ENCODE measurements around the gene ZNF451. TPM values are rescaled to one million over a fixed set of nuclear protein-coding genes. Genes with fewer than 3 reads are reported as not detected.

Gene ZNF451
- total RNA-seq, 2 experiments from 2014 or later, result 43.8 to 46.2 TPM

DNA sequence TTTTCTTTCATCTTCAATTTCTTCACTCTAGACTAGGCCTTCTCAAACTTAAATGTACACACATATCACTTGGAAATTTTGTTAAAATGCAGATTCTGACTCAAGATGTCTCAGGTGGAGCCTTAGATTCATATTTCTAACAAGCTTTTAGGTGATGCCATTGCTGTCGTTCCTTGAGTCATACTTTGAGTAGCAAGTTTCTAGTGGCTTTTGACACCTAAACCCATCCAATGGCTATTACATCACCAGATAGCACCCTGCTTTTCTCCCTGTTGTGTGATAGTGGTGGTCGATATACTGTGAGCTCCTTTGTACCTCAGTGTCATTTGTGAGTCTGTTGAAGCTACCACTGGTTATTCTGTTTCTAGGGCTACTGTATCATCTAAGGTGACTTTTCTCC lies 47.4 kb downstream of the ZNF451 start:
- Mint-ChIP-seq H3K4me1 (ENCODE audit: low read depth) (peaks cover 10% of the 10 kb centered on the region), H3K27ac (no peak overlapping the region), H3K9me3 (no peaks in the 10 kb centered on the region), H3K4me3 (no peak overlapping the region), H3K36me3 (ENCODE audit: low read depth) (peaks cover 31% of the 10 kb centered on the region), H3K27me3 (ENCODE audit: low read depth) (no peaks in the 10 kb centered on the region)
- intact Hi-C loops (cut with micrococcal nuclease), result no loop called here
- CTCF ChIA-PET, result no interaction called here
- DNase-seq, result no peak

DNA sequence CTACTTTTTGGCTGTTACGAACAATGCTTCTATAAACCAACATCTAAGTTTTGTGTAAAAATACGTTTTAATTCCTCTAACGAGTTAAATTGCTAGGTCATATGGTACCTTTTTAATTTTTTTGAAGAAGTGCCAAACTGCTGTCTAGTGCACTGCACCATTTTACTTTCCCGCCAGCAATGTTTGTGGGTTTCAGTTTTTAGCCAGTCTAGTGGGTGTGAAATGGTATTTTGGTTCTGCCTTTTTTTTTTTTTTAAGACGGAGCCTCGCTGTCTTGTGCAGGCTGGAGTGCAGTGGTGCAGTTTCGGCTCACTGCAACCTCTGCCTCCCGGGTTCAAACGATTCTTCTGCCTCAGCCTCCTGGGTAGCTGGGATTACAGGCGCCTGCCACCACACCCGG lies 48.0 kb downstream of the ZNF451 start:
- DNase-seq, result no peak
- H3K4me1 Mint-ChIP-seq (ENCODE audit: low read depth), result peaks cover 10% of the 10 kb centered on the region
- H3K27me3 Mint-ChIP-seq (ENCODE audit: low read depth), result no peaks in the 10 kb centered on the region
- CTCF ChIA-PET, result no interaction called here
- H3K4me3 Mint-ChIP-seq, result no peak overlapping the region
- H3K36me3 Mint-ChIP-seq (ENCODE audit: low read depth), result peaks cover 36% of the 10 kb centered on the region
- intact Hi-C loops (cut with micrococcal nuclease), result no loop called here
- no peaks in the 10 kb centered on the region for H3K9me3 Mint-ChIP-seq
- H3K27ac Mint-ChIP-seq, result no peak overlapping the region

DNA sequence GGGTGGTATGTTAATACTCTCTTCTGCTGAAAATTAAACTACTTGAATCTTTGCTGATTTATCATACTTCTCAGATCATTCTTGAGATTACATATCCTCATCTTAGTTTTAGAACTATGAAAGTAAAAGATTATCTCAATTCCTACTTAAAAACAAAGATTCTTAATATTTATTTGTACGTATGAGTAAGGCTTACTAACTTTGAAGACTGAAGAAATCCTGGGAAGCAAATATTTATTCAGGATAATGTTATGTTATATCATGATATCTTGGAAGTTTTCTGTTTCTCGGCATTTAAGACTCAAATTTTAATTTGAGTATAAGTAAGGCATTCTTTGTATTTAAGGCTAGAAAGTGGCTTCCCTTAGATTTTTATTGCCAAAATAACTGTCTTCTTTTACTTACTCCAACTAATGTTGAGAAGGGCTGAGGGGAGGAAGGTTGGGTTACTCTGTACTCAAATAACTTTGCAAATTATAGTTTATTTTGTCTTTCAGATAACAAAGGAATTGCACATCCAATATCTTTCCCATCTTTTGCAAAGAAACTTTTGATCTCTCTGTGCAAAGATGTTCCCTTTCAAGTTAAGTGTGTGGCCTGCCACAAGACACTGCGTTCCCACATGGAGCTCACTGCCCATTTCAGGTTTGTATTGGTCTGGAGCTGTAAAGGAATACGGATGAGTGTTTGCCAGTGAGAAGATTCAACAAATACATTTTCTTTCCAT lies 51.6 kb downstream of the ZNF451 start:
- no peak for DNase-seq
- Mint-ChIP-seq H3K4me1 (ENCODE audit: low read depth) (peaks cover 10% of the 10 kb centered on the region), H3K27ac (no peak overlapping the region), H3K27me3 (ENCODE audit: low read depth) (no peaks in the 10 kb centered on the region), H3K4me3 (no peak overlapping the region), H3K9me3 (no peaks in the 10 kb centered on the region), H3K36me3 (ENCODE audit: low read depth) (peaks cover 46% of the 10 kb centered on the region)
- intact Hi-C loops (cut with micrococcal nuclease), result no loop called here
- CTCF ChIA-PET, result no interaction called here

DNA sequence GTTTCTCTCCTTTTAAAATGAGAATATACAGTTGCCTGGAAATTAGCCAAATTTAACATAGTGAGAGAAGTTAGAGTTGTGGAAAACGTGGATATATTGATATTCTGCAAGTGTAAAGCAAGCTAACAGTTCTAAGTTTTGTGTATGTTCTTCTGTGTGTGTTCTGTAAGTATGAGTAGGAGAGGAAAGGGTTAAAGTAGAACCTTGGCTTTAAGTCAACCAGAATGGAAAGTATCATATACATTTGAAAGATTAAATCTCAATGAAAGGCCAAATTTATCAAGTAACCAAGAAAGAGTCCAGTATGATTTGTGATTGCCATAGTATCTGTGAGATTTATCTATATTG lies 52.2 kb downstream of the ZNF451 start:
- intact Hi-C loops (cut with micrococcal nuclease), result no loop called here
- Mint-ChIP-seq H3K36me3 (ENCODE audit: low read depth) (peaks cover 49% of the 10 kb centered on the region), H3K27me3 (ENCODE audit: low read depth) (no peaks in the 10 kb centered on the region), H3K9me3 (no peaks in the 10 kb centered on the region), H3K4me3 (no peak overlapping the region), H3K27ac (no peak overlapping the region), H3K4me1 (ENCODE audit: low read depth) (peaks cover 6% of the 10 kb centered on the region)
- no peak for DNase-seq
- CTCF ChIA-PET, result no interaction called here

DNA sequence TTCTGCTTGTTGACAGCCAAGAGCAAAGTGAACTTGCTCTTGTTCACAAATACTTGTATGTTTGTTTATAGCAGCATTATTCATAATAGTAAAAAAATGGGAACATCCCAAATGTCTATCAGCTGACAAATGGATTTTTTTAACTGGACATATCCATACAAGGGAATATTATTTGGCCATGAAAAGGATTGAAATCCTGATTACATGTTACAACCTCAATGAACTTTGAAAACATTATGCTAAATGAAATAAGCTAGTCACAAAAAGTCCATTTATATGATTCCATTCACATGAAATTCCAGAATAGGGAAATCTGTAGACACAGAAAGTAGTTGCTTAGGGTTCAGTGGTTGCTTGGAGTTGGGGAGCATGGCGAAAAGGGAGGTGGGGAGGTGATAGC lies 53.7 kb downstream of the ZNF451 start:
- Mint-ChIP-seq H3K4me3 (no peak overlapping the region), H3K36me3 (ENCODE audit: low read depth) (peaks cover 56% of the 10 kb centered on the region), H3K4me1 (ENCODE audit: low read depth) (peaks cover 12% of the 10 kb centered on the region), H3K27me3 (ENCODE audit: low read depth) (no peaks in the 10 kb centered on the region), H3K27ac (no peak overlapping the region), H3K9me3 (no peaks in the 10 kb centered on the region)
- CTCF ChIA-PET, result interaction anchor here (0.5 kb wide), 1 partner anchor 33 kb away, joined by 3 read pairs; no protein-coding TSS in a partner anchor
- DNase-seq, result no peak
- intact Hi-C loops (cut with micrococcal nuclease), result no loop called here

DNA sequence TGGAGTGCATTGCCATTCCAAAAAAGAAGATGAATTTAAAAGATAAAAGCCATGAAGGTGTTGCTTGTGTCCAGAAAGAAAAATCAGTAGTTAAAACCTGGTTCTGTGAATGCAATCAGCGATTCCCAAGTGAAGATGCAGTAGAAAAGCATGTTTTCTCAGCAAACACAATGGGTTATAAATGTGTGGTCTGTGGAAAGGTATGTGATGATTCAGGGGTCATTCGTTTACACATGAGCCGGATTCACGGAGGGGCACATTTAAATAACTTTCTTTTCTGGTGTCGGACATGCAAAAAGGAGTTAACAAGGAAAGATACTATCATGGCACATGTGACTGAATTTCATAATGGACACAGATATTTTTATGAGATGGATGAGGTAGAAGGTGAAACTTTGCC lies 57.4 kb downstream of the ZNF451 start:
- Mint-ChIP-seq H3K9me3 (no peaks in the 10 kb centered on the region), H3K4me1 (ENCODE audit: low read depth) (peaks cover 12% of the 10 kb centered on the region), H3K4me3 (no peak overlapping the region), H3K36me3 (ENCODE audit: low read depth) (peaks cover 53% of the 10 kb centered on the region), H3K27me3 (ENCODE audit: low read depth) (no peaks in the 10 kb centered on the region), H3K27ac (no peak overlapping the region)
- CTCF ChIA-PET, result interaction anchor here (0.6 to 0.9 kb wide), 2 partner anchors 35 to 325 kb away, joined by 3 to 5 read pairs; no protein-coding TSS in a partner anchor
- DNase-seq, result no peak
- intact Hi-C loops (cut with micrococcal nuclease), result no loop called here

DNA sequence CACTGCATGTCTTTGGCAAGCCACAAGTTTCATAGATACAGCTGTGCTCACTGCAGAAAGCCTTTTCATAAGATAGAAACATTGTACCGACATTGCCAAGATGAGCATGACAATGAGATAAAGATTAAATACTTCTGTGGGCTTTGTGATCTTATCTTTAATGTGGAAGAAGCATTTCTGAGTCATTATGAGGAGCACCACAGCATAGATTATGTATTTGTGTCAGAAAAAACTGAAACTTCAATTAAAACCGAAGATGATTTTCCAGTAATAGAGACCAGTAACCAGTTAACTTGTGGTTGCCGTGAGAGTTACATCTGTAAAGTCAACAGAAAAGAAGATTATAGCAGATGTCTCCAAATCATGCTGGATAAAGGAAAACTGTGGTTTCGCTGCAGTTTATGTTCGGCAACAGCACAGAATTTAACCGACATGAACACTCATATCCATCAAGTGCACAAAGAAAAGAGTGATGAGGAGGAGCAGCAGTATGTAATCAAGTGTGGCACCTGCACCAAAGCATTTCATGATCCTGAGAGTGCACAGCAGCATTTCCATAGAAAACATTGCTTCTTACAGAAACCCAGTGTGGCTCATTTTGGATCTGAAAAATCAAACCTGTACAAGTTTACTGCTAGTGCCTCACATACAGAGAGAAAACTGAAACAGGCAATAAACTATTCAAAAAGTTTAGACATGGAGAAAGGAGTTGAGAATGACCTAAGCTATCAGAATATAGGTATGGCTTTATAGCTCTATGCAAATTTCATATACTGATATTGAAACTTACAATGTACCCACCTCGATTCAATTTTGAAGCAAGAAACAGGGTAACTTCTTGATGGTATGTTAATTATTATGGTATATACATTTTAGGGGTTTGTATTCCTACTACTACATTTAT lies 58.2 kb downstream of the ZNF451 start:
- H3K36me3 Mint-ChIP-seq (ENCODE audit: low read depth), result peaks cover 48% of the 10 kb centered on the region
- intact Hi-C loops (cut with micrococcal nuclease), result no loop called here
- H3K9me3 Mint-ChIP-seq, result no peaks in the 10 kb centered on the region
- peaks cover 12% of the 10 kb centered on the region for H3K4me1 Mint-ChIP-seq (ENCODE audit: low read depth)
- CTCF ChIA-PET, result no interaction called here
- H3K27ac Mint-ChIP-seq, result peak overlapping the region; percentile 59
- DNase-seq, result no peak
- no peaks in the 10 kb centered on the region for H3K27me3 Mint-ChIP-seq (ENCODE audit: low read depth)
- no peak overlapping the region for H3K4me3 Mint-ChIP-seq

DNA sequence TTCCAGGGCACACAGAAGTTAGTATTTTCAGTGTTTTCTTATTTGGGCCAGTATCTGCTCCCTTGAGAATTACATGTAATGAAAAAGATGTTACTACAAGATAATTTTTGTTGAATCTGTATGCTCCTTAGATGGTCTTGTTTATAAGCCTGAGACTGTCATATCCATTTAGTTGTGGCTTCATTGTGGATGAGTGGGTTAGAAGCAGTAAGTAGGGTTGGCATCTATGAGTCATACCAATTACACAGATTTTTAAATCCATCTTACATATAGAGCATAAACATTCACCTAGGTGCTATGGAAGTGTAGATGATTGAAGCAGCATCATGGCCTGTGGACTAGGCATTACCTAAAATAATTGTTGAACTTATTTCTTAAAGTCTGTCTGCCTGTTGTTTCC lies 68.7 kb downstream of the ZNF451 start:
- DNase-seq, result no peak
- Mint-ChIP-seq H3K4me1 (ENCODE audit: low read depth) (peaks cover 2% of the 10 kb centered on the region), H3K4me3 (no peak overlapping the region), H3K9me3 (no peaks in the 10 kb centered on the region), H3K27ac (no peak overlapping the region), H3K36me3 (ENCODE audit: low read depth) (peaks cover 28% of the 10 kb centered on the region), H3K27me3 (ENCODE audit: low read depth) (no peaks in the 10 kb centered on the region)
- CTCF ChIA-PET, result no interaction called here
- intact Hi-C loops (cut with micrococcal nuclease), result no loop called here

DNA sequence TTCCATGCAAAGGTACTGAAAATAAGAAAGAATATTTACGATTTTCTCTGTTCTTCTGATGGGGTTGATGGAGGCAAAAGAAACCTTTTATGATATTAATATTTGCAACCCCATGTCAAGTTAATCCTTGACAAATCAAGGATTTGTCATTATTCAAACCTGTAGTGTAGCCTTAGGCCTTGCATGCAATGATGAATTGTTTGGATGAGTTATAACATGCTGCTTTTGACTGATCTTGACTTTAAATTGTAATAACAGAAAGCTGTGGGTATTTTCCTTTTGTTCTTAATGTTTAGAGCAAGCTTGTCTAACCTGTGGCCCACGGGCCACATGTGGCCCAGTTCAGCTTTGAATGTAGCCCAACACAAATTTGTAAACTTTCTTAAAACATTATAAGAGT lies 69.1 kb downstream of the ZNF451 start:
- CTCF ChIA-PET, result no interaction called here
- no peak for DNase-seq
- intact Hi-C loops (cut with micrococcal nuclease), result no loop called here
- H3K36me3 Mint-ChIP-seq (ENCODE audit: low read depth), result peaks cover 29% of the 10 kb centered on the region
- peaks cover 4% of the 10 kb centered on the region for H3K9me3 Mint-ChIP-seq
- no peak overlapping the region for H3K27ac Mint-ChIP-seq
- H3K4me3 Mint-ChIP-seq, result no peak overlapping the region
- H3K4me1 Mint-ChIP-seq (ENCODE audit: low read depth), result peaks cover 2% of the 10 kb centered on the region
- no peaks in the 10 kb centered on the region for H3K27me3 Mint-ChIP-seq (ENCODE audit: low read depth)

DNA sequence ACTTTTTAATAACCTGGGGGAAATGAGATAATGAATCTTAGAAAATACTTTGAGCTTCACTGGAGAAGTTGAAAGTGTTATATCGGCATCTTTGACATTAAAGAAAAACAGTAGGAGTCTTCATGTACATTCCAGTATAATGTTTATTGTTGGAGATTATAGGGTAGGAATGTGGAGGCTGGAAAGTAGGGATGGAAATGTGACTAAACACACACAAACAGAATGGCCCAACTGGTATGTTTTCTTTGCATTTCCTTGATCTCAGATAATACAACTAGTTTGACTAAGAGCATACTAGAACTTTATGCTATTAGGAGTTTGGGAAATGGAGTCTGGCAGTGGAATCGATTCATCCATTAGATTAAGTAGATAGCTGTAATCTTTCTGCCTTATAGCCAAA lies 72.0 kb downstream of the ZNF451 start:
- no peak overlapping the region for H3K27ac Mint-ChIP-seq
- H3K36me3 Mint-ChIP-seq (ENCODE audit: low read depth), result peaks cover 43% of the 10 kb centered on the region
- peaks cover 2% of the 10 kb centered on the region for H3K4me1 Mint-ChIP-seq (ENCODE audit: low read depth)
- peaks cover 10% of the 10 kb centered on the region for H3K9me3 Mint-ChIP-seq
- H3K4me3 Mint-ChIP-seq, result no peak overlapping the region
- H3K27me3 Mint-ChIP-seq (ENCODE audit: low read depth), result no peaks in the 10 kb centered on the region
- CTCF ChIA-PET, result interaction anchor here (0.9 kb wide), 1 partner anchor 9 kb away, joined by 3 read pairs; no protein-coding TSS in a partner anchor
- DNase-seq, result no peak
- intact Hi-C loops (cut with micrococcal nuclease), result no loop called here

DNA sequence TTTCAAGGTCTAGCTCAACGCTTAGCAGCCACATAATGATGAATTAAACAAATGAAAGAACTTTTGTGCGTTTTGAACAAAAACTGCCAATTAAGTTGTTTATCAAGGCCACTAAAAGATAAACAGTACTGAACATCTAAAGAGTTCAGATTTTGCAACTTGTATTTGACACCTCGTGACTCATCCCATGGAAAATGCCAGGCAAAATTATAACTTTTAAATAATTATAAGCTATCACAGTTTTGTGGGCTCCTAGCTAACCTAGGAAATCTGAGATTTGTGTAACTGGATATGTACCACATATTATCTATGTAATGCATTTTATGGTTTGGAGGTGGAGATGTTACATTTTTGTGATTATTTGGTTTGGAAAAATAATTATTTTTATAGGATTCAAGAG lies 72.5 kb downstream of the ZNF451 start:
- CTCF ChIA-PET, result no interaction called here
- Mint-ChIP-seq H3K36me3 (ENCODE audit: low read depth) (peaks cover 48% of the 10 kb centered on the region), H3K4me1 (ENCODE audit: low read depth) (peaks cover 2% of the 10 kb centered on the region), H3K27me3 (ENCODE audit: low read depth) (no peaks in the 10 kb centered on the region), H3K4me3 (no peak overlapping the region), H3K27ac (no peak overlapping the region), H3K9me3 (peaks cover 10% of the 10 kb centered on the region)
- intact Hi-C loops (cut with micrococcal nuclease), result no loop called here
- DNase-seq, result no peak

DNA sequence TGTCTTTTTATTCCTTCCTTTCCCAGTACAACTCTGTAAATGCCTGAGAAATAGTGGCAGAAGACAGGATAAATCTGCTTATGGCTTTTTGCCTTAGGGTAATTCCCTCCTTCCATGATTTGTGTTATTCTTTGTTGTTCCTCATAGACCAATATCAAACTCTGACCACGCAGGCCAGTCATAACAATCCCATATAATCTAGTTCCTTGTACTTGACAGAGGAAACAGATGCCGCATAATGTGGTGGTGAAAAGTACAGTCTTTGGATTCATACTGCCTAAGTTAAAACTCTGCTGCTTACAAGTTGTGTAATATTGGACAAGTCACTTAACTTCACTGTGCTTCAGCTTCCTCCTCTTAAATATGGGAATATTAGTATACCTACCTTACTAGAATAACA lies 74.0 kb downstream of the ZNF451 start:
- DNase-seq, result no peak
- no peaks in the 10 kb centered on the region for H3K27me3 Mint-ChIP-seq (ENCODE audit: low read depth)
- H3K27ac Mint-ChIP-seq, result no peak overlapping the region
- no peaks in the 10 kb centered on the region for H3K4me1 Mint-ChIP-seq (ENCODE audit: low read depth)
- H3K9me3 Mint-ChIP-seq, result peaks cover 10% of the 10 kb centered on the region
- CTCF ChIA-PET, result no interaction called here
- no peak overlapping the region for H3K4me3 Mint-ChIP-seq
- intact Hi-C loops (cut with micrococcal nuclease), result no loop called here
- H3K36me3 Mint-ChIP-seq (ENCODE audit: low read depth), result peaks cover 46% of the 10 kb centered on the region

DNA sequence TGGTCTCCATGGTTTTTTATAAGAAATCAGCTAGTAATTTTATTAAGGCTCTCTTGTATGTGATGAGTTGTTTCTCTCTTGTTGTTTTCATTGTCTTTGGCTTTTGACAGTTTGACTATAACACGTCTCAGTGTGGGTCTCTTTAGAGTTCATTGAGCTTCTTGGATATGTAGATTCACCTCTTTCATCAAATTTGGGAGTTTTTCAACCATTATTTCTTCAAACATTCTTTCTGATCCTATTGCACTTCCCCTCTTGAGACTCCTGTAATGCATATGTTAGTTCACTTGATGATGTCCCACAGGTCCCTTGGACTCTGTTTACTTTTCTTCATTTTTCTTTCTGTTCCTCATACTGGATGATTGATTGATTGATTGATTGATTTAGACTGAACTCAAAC lies 75.1 kb downstream of the ZNF451 start:
- Mint-ChIP-seq H3K4me3 (no peak overlapping the region), H3K9me3 (peaks cover 10% of the 10 kb centered on the region), H3K4me1 (ENCODE audit: low read depth) (no peaks in the 10 kb centered on the region), H3K27me3 (ENCODE audit: low read depth) (no peaks in the 10 kb centered on the region), H3K36me3 (ENCODE audit: low read depth) (peaks cover 46% of the 10 kb centered on the region), H3K27ac (no peak overlapping the region)
- CTCF ChIA-PET, result no interaction called here
- no peak for DNase-seq
- intact Hi-C loops (cut with micrococcal nuclease), result no loop called here

Data from activated naive CD4-positive, alpha-beta T cell treated with anti-CD3 and anti-CD28 coated beads for 36 hours (primary cell).